Hematopoietic multipotent progenitor cell treated with erythropoietin and hydrocortisone succinate and interleukin-3 and kit ligand, for 8 days (in vitro differentiated cells): Measurements from ENCODE around the gene IGF1R.
"Not testable (repeated sequence)": the region's sequence is repeated elsewhere in the genome, so short reads cannot be mapped to it uniquely, and the experiment has no call there.

Source experiments
- DNase-seq: peaks from one replicate; pipeline ENCODE4 v3.0.0-alpha.2; 2015

The IGF1R gene

GRCh38 chr15:98968576-98968975, 320.2 kb downstream of the IGF1R start:
- no peak for DNase-seq

DNA sequence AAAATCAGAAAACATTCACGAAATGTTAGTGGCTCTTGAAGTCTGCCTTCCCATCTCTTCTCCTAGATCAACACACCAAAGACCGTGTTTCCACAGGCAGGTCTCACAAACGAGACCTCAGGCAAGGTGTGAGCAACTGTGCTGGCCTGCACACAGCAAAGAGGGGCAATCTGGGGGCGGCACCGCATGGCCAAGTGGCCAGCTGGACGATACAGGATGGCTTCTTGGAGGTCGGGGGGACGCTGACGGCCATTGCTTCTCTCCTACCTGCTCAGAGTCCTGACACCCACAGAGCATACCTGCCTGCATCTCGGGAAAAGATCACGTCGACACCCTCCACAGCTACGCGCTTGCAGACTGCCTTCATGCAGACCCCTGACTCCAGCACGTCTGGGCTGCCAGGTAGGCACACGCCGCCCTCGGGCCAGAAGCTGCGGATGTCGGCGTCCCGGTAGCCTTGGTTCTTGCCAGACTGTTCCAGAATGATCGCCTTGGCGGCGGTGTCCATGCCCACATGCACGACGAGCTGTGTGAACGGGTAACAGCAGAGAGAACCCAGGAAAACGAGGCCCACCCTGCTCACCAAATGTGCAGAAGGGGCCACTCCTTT, 320.9 kb downstream of the IGF1R start:
- no peak for DNase-seq

DNA sequence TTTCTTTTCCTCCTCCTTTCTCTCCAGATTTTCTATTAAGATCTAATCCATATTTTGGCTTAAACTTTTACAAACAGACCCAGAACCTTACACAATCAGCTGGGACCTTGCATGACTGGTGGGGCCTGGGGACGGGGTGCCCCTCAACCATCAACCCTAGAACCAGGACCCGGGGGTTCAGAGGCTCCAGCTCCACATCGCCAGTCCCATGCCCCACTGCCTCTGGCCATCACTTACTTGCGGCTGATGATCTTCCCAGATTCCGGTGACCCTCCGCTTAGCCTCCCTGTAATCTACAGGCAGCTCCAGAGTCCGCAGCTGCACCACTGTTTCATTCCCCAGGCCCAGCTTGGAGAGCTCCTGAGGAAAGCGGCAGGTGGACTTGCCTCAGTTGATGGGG, 322.5 kb downstream of the IGF1R start:
- DNase-seq: no peak

DNA sequence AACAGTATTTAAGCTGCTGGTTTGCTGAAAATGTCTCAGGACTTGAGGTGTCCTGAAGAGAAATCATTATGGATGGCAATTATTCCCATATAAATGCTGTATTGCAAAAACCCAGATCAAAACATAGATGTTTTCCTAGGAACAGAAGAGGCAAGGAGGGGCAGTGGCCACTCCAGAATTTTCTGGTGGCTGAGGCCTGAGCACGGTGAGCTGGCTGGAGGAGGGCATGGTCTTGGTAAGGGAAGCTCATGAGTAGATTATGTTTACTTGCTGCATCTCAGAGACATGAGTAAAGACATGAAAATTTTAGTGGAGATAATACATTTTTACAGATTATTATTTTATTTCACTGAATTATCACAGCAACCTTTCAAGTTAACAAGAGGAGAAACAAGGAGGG, 328.2 kb downstream of the IGF1R start:
- no peak for DNase-seq

DNA sequence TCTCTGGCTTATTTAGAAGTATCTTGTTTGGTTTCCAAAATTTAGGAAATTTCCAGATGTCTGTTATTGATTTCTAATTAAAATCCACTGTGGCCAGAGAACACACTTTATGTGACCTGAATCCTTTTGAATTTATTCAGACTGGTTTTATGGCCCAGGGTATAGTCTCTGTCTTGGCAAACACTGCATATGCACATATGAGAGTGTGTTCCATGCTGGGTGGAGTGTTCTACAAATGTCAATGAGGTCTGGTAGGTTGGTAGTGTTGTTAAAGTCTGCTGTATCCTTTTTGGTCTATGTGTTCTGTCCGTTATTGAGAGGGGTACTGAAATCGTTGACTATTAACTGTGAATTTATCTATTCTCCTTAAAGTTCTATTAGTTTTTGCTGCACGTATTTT, 329.1 kb downstream of the IGF1R start:
- no peak for DNase-seq

DNA sequence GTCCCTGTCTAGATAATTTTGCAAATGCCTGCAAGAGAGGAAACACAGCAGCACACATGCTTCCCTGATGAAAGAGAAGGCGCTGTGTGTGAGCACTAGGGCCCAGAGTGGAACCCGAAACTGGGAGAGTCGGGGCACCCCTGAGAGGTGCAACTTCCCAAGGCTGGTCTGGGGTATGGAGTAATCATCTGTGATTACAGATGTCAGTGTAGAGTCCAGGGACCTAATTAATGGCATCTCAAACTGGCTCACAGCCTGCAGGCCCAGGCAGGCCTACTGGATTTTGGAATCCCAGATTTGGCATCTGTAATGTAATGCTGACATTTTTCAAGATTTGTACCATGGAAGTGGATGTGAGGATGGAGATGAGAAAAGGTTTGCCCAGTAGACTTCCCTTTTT, 329.8 kb downstream of the IGF1R start:
- DNase-seq: no peak

GRCh38 chr15:98980899-98981228, 332.5 kb downstream of the IGF1R start:
- DNase-seq: no peak

GRCh38 chr15:98981851-98982722, 333.7 kb downstream of the IGF1R start:
- no peak for DNase-seq

DNA sequence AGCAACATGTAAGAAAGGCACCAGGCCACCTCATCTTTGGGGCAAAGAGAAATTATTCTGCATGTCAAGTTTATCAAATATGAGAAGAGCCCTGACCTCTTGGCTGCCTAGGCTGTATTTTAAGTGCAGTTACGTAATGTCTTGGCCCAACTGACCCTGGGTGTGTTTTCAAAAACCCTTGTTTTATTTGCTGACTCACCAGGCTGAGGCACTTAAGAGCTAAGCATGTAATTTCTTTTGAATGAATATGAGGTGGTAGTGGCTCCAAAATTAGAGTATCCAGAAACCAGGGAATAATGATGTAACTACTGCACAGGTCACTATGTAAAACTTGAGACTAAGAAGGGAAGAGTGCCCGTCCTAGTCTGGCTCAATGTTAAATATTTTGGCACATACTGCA, 335.0 kb downstream of the IGF1R start:
- no peak for DNase-seq

DNA sequence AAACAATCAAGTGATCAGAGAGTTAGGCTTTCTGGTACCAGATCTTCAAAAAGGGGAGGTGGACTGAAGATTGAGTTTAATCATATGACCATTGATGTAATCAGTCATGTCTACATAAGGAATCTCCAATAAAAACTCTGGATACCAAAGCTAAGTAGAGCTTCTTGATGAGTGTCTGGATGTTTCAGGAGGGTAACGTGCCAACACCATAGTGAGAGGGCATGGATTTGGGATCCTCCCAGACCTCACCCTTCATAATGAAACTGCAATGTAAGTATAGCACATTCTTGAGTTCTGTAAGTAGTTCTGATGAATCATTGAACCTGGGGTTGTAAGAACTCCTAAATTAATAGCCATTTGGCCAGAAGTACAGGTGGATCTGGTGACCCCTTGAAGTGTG, 337.9 kb downstream of the IGF1R start:
- DNase-seq: no peak

- no peak for DNase-seq
Observed at GRCh38 chr15:98994892-98995291, 346.6 kb downstream of the IGF1R start.

- no peak for DNase-seq
Observed at GRCh38 chr15:98996169-98996568, 347.8 kb downstream of the IGF1R start.

GRCh38 chr15:98996624-98997023, 348.3 kb downstream of the IGF1R start:
- DNase-seq: no peak

DNA sequence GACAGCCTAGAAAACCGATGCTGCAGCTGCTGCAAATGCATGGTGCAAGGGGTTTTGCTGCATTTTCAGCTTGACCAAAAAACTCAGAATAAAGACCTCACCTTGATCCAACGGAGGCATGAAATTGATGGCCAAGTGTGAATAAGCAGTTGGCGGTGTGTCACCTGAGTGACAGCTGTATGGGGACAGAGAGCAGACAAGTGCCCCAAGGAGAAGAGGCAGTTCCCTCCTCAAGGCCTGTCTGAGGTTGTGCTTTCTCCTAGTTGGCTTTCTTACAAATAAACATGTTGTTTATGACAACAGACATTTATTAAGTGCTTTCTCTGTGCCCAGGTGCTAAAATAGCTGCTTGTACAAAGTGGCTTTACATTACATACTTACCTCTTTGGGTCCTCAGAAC, 349.0 kb downstream of the IGF1R start:
- no peak for DNase-seq

DNA sequence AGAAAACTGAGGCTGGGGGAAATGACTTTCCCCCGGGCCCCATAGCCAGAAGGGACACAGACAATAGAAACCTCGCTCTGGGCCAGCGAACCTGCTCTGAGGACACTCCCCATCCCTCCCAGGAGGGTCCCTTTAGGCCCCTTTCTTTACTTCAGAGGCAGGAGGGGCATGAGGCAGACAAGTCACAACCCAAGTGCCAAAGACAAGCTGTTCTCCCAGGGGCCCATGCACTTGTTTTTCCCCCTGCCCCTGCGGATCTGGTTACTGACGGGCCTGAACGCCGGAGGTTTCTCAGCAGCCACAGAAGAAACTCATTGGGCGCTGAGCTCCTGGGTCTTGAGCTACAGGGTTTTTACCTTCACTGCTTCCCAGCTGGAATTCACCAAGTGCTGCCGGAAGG, 349.4 kb downstream of the IGF1R start:
- no peak for DNase-seq

- no peak for DNase-seq
Observed at GRCh38 chr15:98998279-98998678, 349.9 kb downstream of the IGF1R start.

DNA sequence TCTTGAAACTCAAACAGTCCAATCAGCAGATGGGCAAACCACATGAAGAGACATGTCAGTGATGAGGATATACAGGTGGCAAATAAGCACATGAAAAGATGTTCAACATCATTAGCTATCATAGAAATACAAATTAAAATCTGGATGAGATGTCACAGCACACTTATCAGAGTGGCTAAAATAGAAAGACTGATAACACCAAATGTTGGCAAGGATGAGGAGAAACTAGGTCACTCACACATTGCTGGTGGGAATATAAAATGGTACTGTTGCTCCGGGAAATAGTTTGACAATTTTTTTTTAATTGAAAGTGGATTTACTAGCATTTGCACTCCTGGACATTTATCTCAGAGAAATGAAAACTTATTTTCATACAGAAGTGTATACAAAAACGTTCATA, 350.9 kb downstream of the IGF1R start:
- no peak for DNase-seq

GRCh38 chr15:99002226-99002625, 353.9 kb downstream of the IGF1R start:
- no peak for DNase-seq

- not testable (repeated sequence) for DNase-seq
Observed at GRCh38 chr15:99003317-99003716, 355.0 kb downstream of the IGF1R start.

DNA sequence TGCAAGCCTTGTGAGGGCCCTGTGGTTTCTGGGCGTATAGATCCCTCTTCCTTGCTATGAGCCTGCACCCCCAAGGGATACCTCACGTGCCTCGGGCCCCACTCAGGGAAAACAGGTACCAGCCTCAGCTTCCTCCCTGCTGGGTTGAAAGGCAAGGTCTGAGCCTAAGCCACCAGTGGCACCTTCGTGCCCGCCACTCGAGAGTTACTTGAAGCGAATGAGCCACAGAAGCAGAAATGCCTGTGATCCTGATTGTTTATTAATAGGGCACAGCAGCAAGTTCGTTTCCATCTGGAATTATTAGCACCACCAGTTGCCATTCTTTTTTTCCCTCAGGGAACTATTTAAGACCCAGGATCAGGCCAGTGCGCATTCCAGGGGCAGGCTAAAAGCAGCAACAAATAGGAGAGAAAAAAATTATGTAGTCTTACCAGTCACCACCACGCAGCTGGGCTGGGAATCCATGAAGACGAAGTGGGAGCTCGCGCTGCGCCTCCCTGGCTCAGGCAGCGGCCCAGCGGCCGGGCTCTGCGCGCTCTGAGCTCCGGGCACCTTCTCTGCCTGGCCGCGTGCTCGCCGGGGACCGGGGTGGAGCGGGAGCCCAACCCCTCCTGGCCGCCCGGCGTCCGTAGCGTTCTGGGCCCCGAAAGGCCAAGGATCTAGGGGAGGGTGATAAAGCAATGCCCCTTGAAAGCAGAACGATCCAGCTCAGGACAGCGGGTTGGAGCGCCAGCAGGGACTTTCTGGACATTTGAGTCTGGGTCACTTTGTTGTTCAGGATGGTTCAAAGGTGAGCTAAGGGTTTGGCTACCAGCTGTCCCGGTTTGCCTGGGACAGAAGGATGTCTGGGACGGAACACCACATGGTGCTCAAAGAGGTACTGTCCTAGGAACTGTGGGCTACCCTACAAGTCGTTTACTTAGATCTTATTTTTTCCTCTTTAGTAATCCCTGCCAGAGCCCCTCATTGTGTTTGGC, 356.9 kb downstream of the IGF1R start:
- DNase-seq: not testable (repeated sequence)

DNA sequence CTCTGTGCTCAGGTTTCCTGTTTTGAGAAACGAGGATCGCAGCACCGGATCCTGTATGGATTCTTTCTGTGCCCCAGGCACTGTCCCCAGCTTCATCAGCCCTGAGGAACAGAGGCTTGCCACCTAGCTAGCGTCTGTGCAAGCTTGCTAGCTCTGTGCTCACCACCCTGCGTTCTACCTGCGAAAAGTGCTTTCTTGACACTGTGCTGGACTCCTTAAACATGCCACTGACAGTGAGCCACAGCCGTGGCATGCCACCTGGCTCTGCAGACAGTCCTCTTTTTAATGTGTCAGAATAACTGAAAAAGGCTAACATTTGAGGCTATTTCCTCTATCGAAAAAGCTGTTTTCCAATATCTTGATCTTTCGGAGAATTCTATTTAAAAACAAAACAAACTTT, 357.8 kb downstream of the IGF1R start:
- DNase-seq: no peak

DNA sequence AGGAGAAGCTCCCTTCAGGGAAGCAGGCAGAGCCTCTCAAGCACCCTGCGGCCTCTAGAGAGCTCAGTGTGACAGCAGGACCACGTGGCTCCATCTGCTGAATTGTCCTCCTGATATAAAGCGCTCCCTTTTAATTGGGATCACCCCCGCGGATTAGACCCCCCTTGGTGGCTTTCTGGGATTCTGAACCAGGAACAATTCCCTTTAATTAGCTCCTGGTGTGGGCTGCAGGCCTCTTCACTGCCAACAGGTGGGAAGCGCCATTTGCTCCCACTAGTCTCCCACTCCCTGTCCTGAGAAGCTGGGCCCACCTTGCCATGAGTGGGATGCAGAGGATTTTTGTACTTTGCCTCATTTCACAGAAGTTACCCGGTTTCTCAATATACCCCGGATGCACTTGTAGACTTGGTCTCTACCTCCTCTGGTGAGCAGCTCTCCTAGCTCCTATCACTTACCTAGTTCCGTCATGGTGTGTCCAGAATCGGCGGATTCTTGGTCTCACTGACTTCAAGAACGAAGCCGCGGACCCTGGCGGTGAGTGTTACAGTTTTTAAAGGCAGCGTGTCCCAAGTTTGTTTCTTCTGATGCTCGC, 358.7 kb downstream of the IGF1R start:
- no peak for DNase-seq

DNA sequence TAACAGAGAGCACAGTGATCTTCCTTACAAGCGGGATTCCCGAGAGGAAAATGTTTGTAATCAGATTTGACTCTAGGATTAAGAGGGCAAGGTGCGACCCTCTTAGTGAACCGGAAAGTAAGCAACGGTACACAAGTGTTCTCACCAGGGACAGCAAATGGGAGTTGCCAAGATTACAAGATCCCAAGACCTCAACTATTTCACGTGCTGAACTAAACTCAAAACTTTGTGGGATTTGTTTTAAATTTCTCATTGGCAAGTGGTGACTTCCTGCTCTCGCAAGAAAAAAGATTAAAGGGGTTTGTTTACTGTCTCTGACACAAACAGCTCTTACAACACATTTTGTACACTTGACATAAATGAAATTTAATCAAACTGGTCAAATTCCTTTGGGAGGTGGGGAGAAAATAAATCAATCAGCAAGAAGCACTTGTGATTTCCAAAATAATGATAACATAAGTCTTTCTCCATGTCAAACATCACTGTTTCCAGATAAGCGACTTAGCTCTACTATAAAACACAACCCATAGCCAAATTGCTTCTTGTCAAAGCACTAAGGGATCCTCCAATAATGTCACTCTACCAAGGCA, 361.5 kb downstream of the IGF1R start:
- no peak for DNase-seq
